HG03025 (cell line): ENCODE data around the gene TCP11.

Experiments used
- ATAC-seq: cut with Tn5 transposase; IDR thresholded peaks from one replicate; pipeline ENCODE4 v1.9.1; 2021; ENCODE audit warnings: mild to moderate bottlenecking, moderate library complexity; ENCODE audit not compliant: unreplicated experiment, low FRiP score

TCP11 gene

DNA sequence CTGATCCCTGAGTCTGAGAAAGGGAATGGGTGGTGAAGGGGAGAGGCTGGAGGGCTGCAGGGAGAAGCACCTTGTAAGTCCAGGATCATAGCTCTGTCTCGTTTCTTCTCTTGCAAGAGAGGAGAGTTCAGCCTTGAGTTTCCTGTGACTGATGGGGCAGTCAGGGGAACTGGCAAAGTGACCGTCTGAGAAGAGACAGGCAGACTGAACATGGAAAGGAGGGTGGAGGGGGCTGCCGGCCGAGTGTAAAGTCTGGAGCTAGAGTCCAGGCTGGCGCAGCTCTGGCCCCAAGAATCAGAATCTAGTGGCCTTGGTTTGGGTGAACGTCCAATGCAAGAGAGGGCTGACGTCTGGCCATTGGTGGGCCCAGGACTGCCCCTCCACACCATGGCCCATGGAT is 72.5 kb downstream of the TCP11 start:
- ATAC-seq, result no peak

DNA sequence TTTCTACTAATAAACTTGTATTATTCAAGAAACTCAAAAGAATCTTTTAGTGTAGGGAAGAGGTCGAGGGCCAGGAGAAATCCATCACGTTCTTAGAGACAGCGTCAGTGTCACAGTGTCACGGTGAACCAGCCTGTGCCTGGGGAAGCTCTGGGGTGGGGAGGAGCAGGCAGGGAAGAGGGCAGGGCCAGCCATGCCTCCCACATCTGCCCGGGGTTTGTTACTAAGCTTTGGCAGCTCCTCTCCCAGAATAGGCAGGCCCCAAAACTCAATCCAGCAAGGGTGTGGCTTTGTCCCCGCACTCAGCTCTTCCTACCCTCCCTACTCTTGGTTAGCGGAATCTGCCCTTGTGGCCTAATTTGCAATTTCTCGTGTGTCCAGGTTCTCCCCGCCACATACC is 72.9 kb downstream of the TCP11 start:
- no peak for ATAC-seq
